ENCODE data around the gene CORIN.

DNA sequence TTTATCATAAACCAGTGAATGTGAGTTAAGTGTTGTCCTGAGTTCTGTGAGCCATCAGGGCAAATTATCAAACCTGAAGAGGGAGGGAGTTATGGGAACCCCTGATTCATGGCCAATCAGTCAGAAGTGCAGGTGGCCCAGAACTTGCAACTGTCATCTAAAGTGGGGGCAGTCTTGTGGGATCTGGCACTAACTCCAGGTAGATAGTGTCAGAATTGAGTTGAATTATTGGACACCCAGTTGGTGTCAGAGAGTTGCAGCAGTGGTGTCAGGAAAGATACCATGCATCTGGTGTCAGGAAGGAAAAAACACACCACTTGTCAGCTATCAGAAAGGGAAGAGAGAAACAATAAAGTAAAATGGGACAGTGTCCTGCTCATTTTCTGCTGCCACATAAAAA is 8.4 kb downstream of the CORIN start:
- TF ChIP-seq, protein P1, sequence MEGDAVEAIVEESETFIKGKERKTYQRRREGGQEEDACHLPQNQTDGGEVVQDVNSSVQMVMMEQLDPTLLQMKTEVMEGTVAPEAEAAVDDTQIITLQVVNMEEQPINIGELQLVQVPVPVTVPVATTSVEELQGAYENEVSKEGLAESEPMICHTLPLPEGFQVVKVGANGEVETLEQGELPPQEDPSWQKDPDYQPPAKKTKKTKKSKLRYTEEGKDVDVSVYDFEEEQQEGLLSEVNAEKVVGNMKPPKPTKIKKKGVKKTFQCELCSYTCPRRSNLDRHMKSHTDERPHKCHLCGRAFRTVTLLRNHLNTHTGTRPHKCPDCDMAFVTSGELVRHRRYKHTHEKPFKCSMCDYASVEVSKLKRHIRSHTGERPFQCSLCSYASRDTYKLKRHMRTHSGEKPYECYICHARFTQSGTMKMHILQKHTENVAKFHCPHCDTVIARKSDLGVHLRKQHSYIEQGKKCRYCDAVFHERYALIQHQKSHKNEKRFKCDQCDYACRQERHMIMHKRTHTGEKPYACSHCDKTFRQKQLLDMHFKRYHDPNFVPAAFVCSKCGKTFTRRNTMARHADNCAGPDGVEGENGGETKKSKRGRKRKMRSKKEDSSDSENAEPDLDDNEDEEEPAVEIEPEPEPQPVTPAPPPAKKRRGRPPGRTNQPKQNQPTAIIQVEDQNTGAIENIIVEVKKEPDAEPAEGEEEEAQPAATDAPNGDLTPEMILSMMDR (IDR thresholded peaks at IDR 0.05): no peak
- TF ChIP-seq EZH2 (IDR thresholded peaks at IDR 0.05; ENCODE audit: borderline replicate concordance, insufficient read depth, low read depth, low read length, poor library complexity, severe bottlenecking): no peak

All from B cell (primary cell).